OCI-LY7 (cell line): ENCODE measurements around the gene ENPP7. TPM values are rescaled to one million over a fixed set of nuclear protein-coding genes. Genes with fewer than 3 reads are reported as not detected.

Source experiments
- BruUV-seq: library from RNA; stranded (reverse); fragments of 400-500 nt; replicated peaks from 2 replicates; lab custom pipeline; 2021; lab: Mats Ljungman, UMichigan
- CTCF ChIA-PET: fragments of 300-600 bp; sonication (Branson Sonifier 250); formaldehyde crosslinking; loops from one replicate; lab custom pipeline; 2022; ENCODE audit warnings: antibody characterized with exemption; ENCODE audit not compliant: unreplicated experiment; lab: Charles Lee
- POLR2A ChIA-PET: fragments of 300-600 bp; sonication (Branson Sonifier 250); formaldehyde crosslinking; loops from one replicate; lab custom pipeline; 2022; ENCODE audit warnings: antibody characterized with exemption; lab: Charles Lee
- DNase-seq: peaks from one replicate; pipeline ENCODE4 v3.0.0-alpha.2; 2015; ENCODE audit warnings: low spot score
- H2AFZ ChIP-seq: fragments of 200-600 bp; sonication (generic), shearing (Covaris generic); 2 replicates; pipeline ENCODE4 v1.6.1; 2014; ENCODE audit warnings: mild to moderate bottlenecking, antibody characterized with exemption, low read length, moderate library complexity
- H3K27ac ChIP-seq: fragments of 200-600 bp; sonication (generic); 2 replicates; pipeline ENCODE4 v1.5.1; 2014; ENCODE audit warnings: mixed run types, low read depth, mild to moderate bottlenecking, moderate library complexity, low read length, inconsistent platforms; ENCODE audit not compliant: poor library complexity, severe bottlenecking
- H3K36me3 ChIP-seq: fragments of 200-600 bp; sonication (generic); 2 replicates; pipeline ENCODE4 v1.6.1; 2014; ENCODE audit warnings: mild to moderate bottlenecking, antibody characterized with exemption, low read length, moderate library complexity, mixed read lengths; ENCODE audit not compliant: insufficient read depth
- H3K4me1 ChIP-seq: fragments of 200-600 bp; sonication (generic); 2 replicates; pipeline ENCODE4 v1.5.1; 2014; ENCODE audit warnings: mild to moderate bottlenecking, low read length; ENCODE audit not compliant: insufficient read depth, poor library complexity, severe bottlenecking
- H3K4me2 ChIP-seq: fragments of 200-600 bp; sonication (generic); 2 replicates; pipeline ENCODE4 v1.6.1; 2014; ENCODE audit warnings: mild to moderate bottlenecking, low read length
- H3K4me3 ChIP-seq: fragments of 200-600 bp; sonication (generic); 2 replicates; pipeline ENCODE4 v1.5.1; 2014; ENCODE audit warnings: mild to moderate bottlenecking, low read depth, low read length; ENCODE audit not compliant: poor library complexity, severe bottlenecking
- H3K79me2 ChIP-seq: fragments of 200-600 bp; sonication (generic); 2 replicates; pipeline ENCODE4 v1.6.1; 2016; ENCODE audit warnings: low read depth, mild to moderate bottlenecking, low read length, moderate library complexity, mixed read lengths; ENCODE audit not compliant: insufficient read depth
- H3K9me2 ChIP-seq: fragments of 200-600 bp; sonication (generic); 2 replicates; pipeline ENCODE4 v1.6.1; 2016; ENCODE audit warnings: mild to moderate bottlenecking, low read length, mixed read lengths; ENCODE audit not compliant: insufficient read depth
- H3K9me3 ChIP-seq: fragments of 200-600 bp; sonication (generic); 2 replicates; pipeline ENCODE4 v1.6.1; 2014; ENCODE audit warnings: mild to moderate bottlenecking, mixed run types, low read length, mixed read lengths
- H4K20me1 ChIP-seq: fragments of 200-600 bp; sonication (generic); 2 replicates; pipeline ENCODE4 v1.6.1; 2014; ENCODE audit warnings: mild to moderate bottlenecking, antibody characterized with exemption, low read length, moderate library complexity, mixed read lengths; ENCODE audit not compliant: insufficient read depth
- CTCF ChIP-seq: fragments of 200-600 bp; sonication (generic); conservative IDR thresholded peaks from 2 replicates; pipeline ENCODE4 v1.5.1; 2014; ENCODE audit warnings: mild to moderate bottlenecking, antibody characterized with exemption, low read length, moderate library complexity, mixed read lengths
- EZH2phosphoT487 ChIP-seq: fragments of 200-600 bp; sonication (generic); IDR thresholded peaks from 2 replicates; pipeline ENCODE4 v1.6.1; 2018; ENCODE audit warnings: low read depth, borderline replicate concordance, mild to moderate bottlenecking, mixed run types, antibody characterized with exemption, low read length, moderate library complexity, mixed read lengths
- intact Hi-C: fragments of 100-400 bp; cut with micrococcal nuclease; formaldehyde crosslinking; loops from one replicate; pipeline ENCODE4 v1.10.0; 2022; ENCODE audit not compliant: unreplicated experiment
- total RNA-seq, 2 experiments: library from RNA; depleted of rRNA in 1 of 2; stranded (reverse); fragments of >200 nt in 1 of 2; shearing (Covaris generic) in 1 of 2; gene quantifications; 2 replicates each; pipeline ENCODE4 v1.2.3, GENCODE V29; 2014 to 2022

The ENPP7 gene
- total RNA-seq, 2 experiments from 2014 or later: 0.28 to 0.42 TPM

DNA sequence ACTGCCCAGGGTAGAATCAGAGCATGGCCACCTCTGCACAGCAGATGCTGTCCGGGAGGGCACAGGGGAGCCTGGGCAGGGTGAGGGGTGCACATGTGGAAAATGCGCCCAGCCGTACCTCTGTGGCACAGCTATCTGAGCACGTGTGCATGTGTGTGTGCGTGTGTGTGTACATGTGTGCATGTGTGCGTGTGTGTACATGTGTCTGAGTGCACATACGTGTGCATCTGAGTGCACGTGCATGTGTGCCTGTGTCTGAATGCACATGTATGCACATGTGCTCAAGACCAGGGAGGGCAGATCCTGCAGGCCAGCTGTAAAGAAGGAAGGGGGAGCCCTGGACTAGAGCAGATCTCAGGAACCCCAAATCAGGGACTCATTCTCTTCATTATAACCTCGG is 37.3 kb upstream of the ENPP7 start:
- H3K79me2 ChIP-seq: no peaks in the 10 kb centered on the region
- no peaks in the 10 kb centered on the region for H3K4me1 ChIP-seq
- no peaks in the 10 kb centered on the region for H3K9me2 ChIP-seq
- no peaks in the 10 kb centered on the region for H3K9me3 ChIP-seq
- ChIA-PET POLR2A (no interaction called here), CTCF (no interaction called here)
- no peak overlapping the region for H2AFZ ChIP-seq
- no peaks in the 10 kb centered on the region for H4K20me1 ChIP-seq
- no peak overlapping the region for H3K4me3 ChIP-seq
- intact Hi-C loops: no loop called here
- H3K27ac ChIP-seq: no peak overlapping the region
- H3K4me2 ChIP-seq: no peak overlapping the region
- TF ChIP-seq EZH2phosphoT487: no peak
- no peak for TF ChIP-seq CTCF
- H3K36me3 ChIP-seq: no peaks in the 10 kb centered on the region
- no TSS peak for BruUV-seq
- DNase-seq: no peak

DNA sequence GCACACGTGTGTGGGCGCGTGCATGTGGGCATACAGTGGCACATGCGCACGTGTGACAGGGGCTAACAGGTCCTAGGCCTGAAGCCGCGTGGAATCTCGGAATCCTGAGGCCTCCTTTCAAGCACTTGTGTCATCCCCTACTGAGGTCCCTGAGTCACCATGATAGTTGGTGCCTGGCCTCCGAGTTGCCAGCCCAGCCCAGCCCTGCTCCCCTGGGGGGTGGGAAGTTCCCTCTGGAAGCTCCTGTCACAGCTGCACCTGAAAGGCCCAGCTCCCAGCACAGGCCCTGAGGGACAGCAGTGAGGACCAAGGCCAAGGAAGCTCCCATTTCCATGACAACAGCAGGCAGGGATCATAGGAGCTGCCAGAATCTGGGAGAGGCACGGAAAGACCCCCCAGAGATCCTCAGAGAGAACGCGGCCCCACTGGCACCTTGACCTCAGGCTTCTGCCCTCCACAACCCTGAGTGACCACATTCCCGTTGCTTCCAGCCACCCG is 35.4 kb upstream of the ENPP7 start:
- Histone ChIP-seq H3K36me3 (no peaks in the 10 kb centered on the region), H3K27ac (no peak overlapping the region), H3K4me3 (no peak overlapping the region), H2AFZ (no peak overlapping the region), H3K79me2 (no peaks in the 10 kb centered on the region), H3K4me2 (no peak overlapping the region), H3K4me1 (no peaks in the 10 kb centered on the region), H4K20me1 (no peaks in the 10 kb centered on the region), H3K9me2 (no peaks in the 10 kb centered on the region), H3K9me3 (no peaks in the 10 kb centered on the region)
- intact Hi-C loops: no loop called here
- CTCF ChIA-PET: no interaction called here
- POLR2A ChIA-PET: no interaction called here
- DNase-seq: no peak
- no TSS peak for BruUV-seq
- TF ChIP-seq EZH2phosphoT487: no peak
- no peak for TF ChIP-seq CTCF

DNA sequence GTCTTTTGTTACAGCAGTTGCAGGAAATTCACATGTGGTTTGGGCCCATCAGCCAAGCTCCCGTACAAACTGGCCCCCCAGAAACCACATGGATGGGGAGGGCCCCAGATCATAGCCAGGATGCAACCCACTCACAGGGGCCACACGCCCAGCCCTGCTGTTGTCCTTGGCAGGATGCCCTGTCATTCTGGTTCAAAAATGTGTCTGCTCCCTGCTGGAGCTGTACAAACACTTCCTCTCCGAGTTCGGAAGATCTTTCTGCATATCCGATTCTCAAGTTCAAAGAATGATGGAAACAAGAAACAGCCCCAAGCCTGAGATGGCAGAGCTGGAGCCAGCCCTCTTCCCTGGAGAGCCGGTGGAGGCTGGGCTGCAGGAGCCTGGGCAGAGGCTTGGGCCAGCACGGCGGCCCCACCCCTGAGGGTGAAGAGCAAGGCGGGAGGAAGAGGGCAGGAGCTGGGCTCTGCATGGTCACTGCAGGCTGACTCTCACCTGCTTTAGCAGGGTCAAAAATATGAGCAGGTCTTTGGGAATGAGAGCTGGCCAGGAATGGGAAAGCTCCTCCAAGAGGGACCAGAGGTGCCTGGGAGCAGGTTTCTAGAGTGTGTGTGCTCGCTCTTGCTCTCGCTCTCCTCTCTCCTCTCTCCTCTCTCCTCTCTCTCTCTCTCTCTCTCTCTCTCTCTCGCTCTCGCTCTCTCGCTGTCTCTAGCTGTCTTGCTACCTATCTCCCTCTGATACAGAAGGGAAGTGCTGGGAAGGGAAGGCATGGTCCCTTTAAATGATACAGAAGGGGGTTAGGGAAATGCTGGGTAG is 34.7 kb upstream of the ENPP7 start:
- POLR2A ChIA-PET: no interaction called here
- DNase-seq: no peak
- intact Hi-C loops: no loop called here
- Histone ChIP-seq H3K4me1 (no peaks in the 10 kb centered on the region), H3K4me2 (no peak overlapping the region), H4K20me1 (no peaks in the 10 kb centered on the region), H3K27ac (no peak overlapping the region), H3K9me2 (no peaks in the 10 kb centered on the region), H2AFZ (no peak overlapping the region), H3K79me2 (no peaks in the 10 kb centered on the region), H3K9me3 (no peaks in the 10 kb centered on the region), H3K4me3 (no peak overlapping the region), H3K36me3 (no peaks in the 10 kb centered on the region)
- CTCF ChIA-PET: no interaction called here
- BruUV-seq: no TSS peak
- TF ChIP-seq CTCF (no peak), EZH2phosphoT487 (no peak)
